SIG-M5 treated with dmso at 0.1 percent for 504 hours (cell line): ENCODE measurements around the gene PLPP3.

ENCODE experiments used
- DNase-seq: peaks from one replicate; lab custom pipeline; 2025; ENCODE audit not compliant: unreplicated experiment; lab: John Stamatoyannopoulos, UW

Gene PLPP3

GRCh38 chr1:56548571-56548970, 30.8 kb downstream of the PLPP3 start:
- no peak for DNase-seq

GRCh38 chr1:56547977-56548376, 31.4 kb downstream of the PLPP3 start:
- DNase-seq = peak; percentile 23

GRCh38 chr1:56547473-56547872, 31.9 kb downstream of the PLPP3 start:
- DNase-seq = no peak

GRCh38 chr1:56545711-56546110, 33.7 kb downstream of the PLPP3 start:
- no peak for DNase-seq

- no peak for DNase-seq
These were observed 35.4 kb downstream of the PLPP3 start for GRCh38 chr1:56543783-56544612.

GRCh38 chr1:56542651-56543050, 36.7 kb downstream of the PLPP3 start:
- DNase-seq = no peak

GRCh38 chr1:56541408-56541807, 38.0 kb downstream of the PLPP3 start:
- DNase-seq = no peak

- no peak for DNase-seq
These were observed 38.9 kb downstream of the PLPP3 start for GRCh38 chr1:56540467-56540866.

- no peak for DNase-seq
These were observed 39.8 kb downstream of the PLPP3 start for GRCh38 chr1:56539520-56539931.

- no peak for DNase-seq
These were observed 40.8 kb downstream of the PLPP3 start for GRCh38 chr1:56538532-56538931.

GRCh38 chr1:56537660-56538059, 41.7 kb downstream of the PLPP3 start:
- DNase-seq = no peak

GRCh38 chr1:56535939-56536338, 43.4 kb downstream of the PLPP3 start:
- no peak for DNase-seq

- no peak for DNase-seq
These were observed 44.0 kb downstream of the PLPP3 start for GRCh38 chr1:56535362-56535761.

- DNase-seq = no peak
These were observed 45.2 kb downstream of the PLPP3 start for GRCh38 chr1:56534130-56534651.

- no peak for DNase-seq
These were observed 45.7 kb downstream of the PLPP3 start for GRCh38 chr1:56533621-56534020.

GRCh38 chr1:56533197-56533596, 46.2 kb downstream of the PLPP3 start:
- DNase-seq = no peak

- DNase-seq = no peak
These were observed 47.0 kb downstream of the PLPP3 start for GRCh38 chr1:56532350-56532683.

GRCh38 chr1:56531624-56532349, 47.6 kb downstream of the PLPP3 start:
- DNase-seq = no peak

GRCh38 chr1:56529801-56530200, 49.6 kb downstream of the PLPP3 start:
- DNase-seq = no peak

GRCh38 chr1:56527548-56528302, 51.6 kb downstream of the PLPP3 start:
- no peak for DNase-seq

- DNase-seq = no peak
These were observed 52.7 kb downstream of the PLPP3 start for GRCh38 chr1:56526571-56527174.
